Progenitor cell of endocrine pancreas (in vitro differentiated cells): ENCODE measurements around the gene NHSL2. TPM values are rescaled to one million over a fixed set of nuclear protein-coding genes. Genes with fewer than 3 reads are reported as not detected.

ENCODE experiments used
- DNase-seq: peaks from one replicate; pipeline ENCODE4 v3.0.0; 2021; ENCODE audit warnings: low spot score; ENCODE audit not compliant: unreplicated experiment
- H3K27ac Mint-ChIP-seq: 2 replicates; pipeline ENCODE4 v1.8.0; 2021; ENCODE audit warnings: mild to moderate bottlenecking, moderate library complexity, mixed read lengths
- H3K27me3 Mint-ChIP-seq: 2 replicates; pipeline ENCODE4 v1.8.0; 2021; ENCODE audit warnings: mixed read lengths
- H3K36me3 Mint-ChIP-seq: 2 replicates; pipeline ENCODE4 v1.8.0; 2022; ENCODE audit warnings: mixed read lengths; ENCODE audit not compliant: insufficient read depth
- H3K4me1 Mint-ChIP-seq: 2 replicates; pipeline ENCODE4 v1.8.0; 2021; ENCODE audit warnings: low read depth, mixed read lengths
- H3K4me3 Mint-ChIP-seq: 2 replicates; pipeline ENCODE4 v1.8.0; 2021; ENCODE audit warnings: low read depth, mild to moderate bottlenecking, moderate library complexity, mixed read lengths
- H3K9me3 Mint-ChIP-seq: 2 replicates; pipeline ENCODE4 v1.8.0; 2021; ENCODE audit warnings: low read depth, mixed read lengths
- CTCF ChIP-seq: fragments of 200-600 bp; sonication (generic); IDR thresholded peaks from one replicate; pipeline ENCODE4 v1.5.0; 2021; ENCODE audit warnings: antibody characterized with exemption, mild to moderate bottlenecking; ENCODE audit not compliant: unreplicated experiment
- total RNA-seq: library from RNA; stranded (reverse); gene quantifications from 2 replicates; pipeline ENCODE4 v1.2.1, GENCODE V29; 2021

The NHSL2 gene
- total RNA-seq, 1 donor from 2014 or later: 3.4 TPM

- peaks cover 4% of the 10 kb centered on the region for H3K4me1 Mint-ChIP-seq
- no peak overlapping the region for H3K4me3 Mint-ChIP-seq
- no peak for TF ChIP-seq CTCF
- peaks cover 6% of the 10 kb centered on the region for H3K9me3 Mint-ChIP-seq
- no peak for DNase-seq
- H3K27me3 Mint-ChIP-seq: peaks cover 10% of the 10 kb centered on the region
- H3K36me3 Mint-ChIP-seq: no peaks in the 10 kb centered on the region
- no peak overlapping the region for H3K27ac Mint-ChIP-seq
Observed at GRCh38 chrX:71913156-71913950, 2.7 kb downstream of the NHSL2 start.

- no peaks in the 10 kb centered on the region for H3K27me3 Mint-ChIP-seq
- DNase-seq: no peak
- peaks cover 6% of the 10 kb centered on the region for H3K9me3 Mint-ChIP-seq
- H3K36me3 Mint-ChIP-seq: no peaks in the 10 kb centered on the region
- H3K4me1 Mint-ChIP-seq: peaks cover 4% of the 10 kb centered on the region
- no peak overlapping the region for H3K27ac Mint-ChIP-seq
- no peak for TF ChIP-seq CTCF
- no peak overlapping the region for H3K4me3 Mint-ChIP-seq
Observed at GRCh38 chrX:71917621-71918343, 7.1 kb downstream of the NHSL2 start.

GRCh38 chrX:71919431-71919830 is 8.8 kb downstream of the NHSL2 start:
- Mint-ChIP-seq H3K9me3 (no peaks in the 10 kb centered on the region), H3K4me1 (peaks cover 4% of the 10 kb centered on the region), H3K36me3 (no peaks in the 10 kb centered on the region), H3K27me3 (no peaks in the 10 kb centered on the region), H3K4me3 (no peak overlapping the region), H3K27ac (no peak overlapping the region)
- no peak for DNase-seq
- TF ChIP-seq CTCF: no peak

- no peak overlapping the region for H3K4me3 Mint-ChIP-seq
- no peaks in the 10 kb centered on the region for H3K9me3 Mint-ChIP-seq
- DNase-seq: no peak
- TF ChIP-seq CTCF: no peak
- H3K4me1 Mint-ChIP-seq: peaks cover 4% of the 10 kb centered on the region
- no peaks in the 10 kb centered on the region for H3K36me3 Mint-ChIP-seq
- no peak overlapping the region for H3K27ac Mint-ChIP-seq
- H3K27me3 Mint-ChIP-seq: no peaks in the 10 kb centered on the region
Observed at GRCh38 chrX:71919886-71920285, 9.2 kb downstream of the NHSL2 start.

- DNase-seq: no peak
- H3K9me3 Mint-ChIP-seq: peaks cover 3% of the 10 kb centered on the region
- no peak overlapping the region for H3K4me3 Mint-ChIP-seq
- no peaks in the 10 kb centered on the region for H3K27me3 Mint-ChIP-seq
- no peak overlapping the region for H3K27ac Mint-ChIP-seq
- peaks cover under 1% of the 10 kb centered on the region for H3K4me1 Mint-ChIP-seq
- no peak for TF ChIP-seq CTCF
- no peaks in the 10 kb centered on the region for H3K36me3 Mint-ChIP-seq
Observed at GRCh38 chrX:71922686-71923085, 12.0 kb downstream of the NHSL2 start.
